A549 (cell line): ENCODE results near the gene APMAP.

Experiments used
- CHD2 ChIP-seq: fragments of 150-350 bp; IDR thresholded peaks from 2 replicates; pipeline ENCODE4 v1.6.1; 2014; ENCODE audit warnings: low read length; ENCODE audit not compliant: partially characterized antibody
- EP300 ChIP-seq, 2 experiments: fragments of >200 bp; sonication (Bioruptor Twin); formaldehyde crosslinking; IDR thresholded peaks; 2 replicates in 1 of 2; 3 replicates in 1 of 2; pipeline ENCODE4 v1.6.1; 2016 to 2017
- ESRRA ChIP-seq: fragments of 150-350 bp; IDR thresholded peaks from 2 replicates; pipeline ENCODE4 v1.6.1; 2014; ENCODE audit warnings: mild to moderate bottlenecking, low read length, borderline replicate concordance
- MAFK ChIP-seq: fragments of 450-650 bp; IDR thresholded peaks from 2 replicates; pipeline ENCODE4 v1.6.1; 2014; ENCODE audit not compliant: partially characterized antibody
- POLR2A ChIP-seq: IDR thresholded peaks from 2 replicates; pipeline ENCODE4 v1.6.1; 2012; ENCODE audit warnings: mild to moderate bottlenecking, low read length
- RAD21 ChIP-seq, 2 experiments: fragments of >200 bp in 1 of 2; sonication (Bioruptor Twin) in 1 of 2; formaldehyde crosslinking in 1 of 2; IDR thresholded peaks in 1 of 2; conservative IDR thresholded peaks in 1 of 2; 2 replicates in 1 of 2; 3 replicates in 1 of 2; pipeline ENCODE4 v1.6.1; 2012 to 2018; ENCODE audit warnings: inconsistent platforms in 1 of 2
- TF ChIP-seq, protein P1 (sequence below): fragments of >200 bp; sonication (Bioruptor Twin); formaldehyde crosslinking; IDR thresholded peaks from 3 replicates; pipeline ENCODE4 v1.5.1; 2016
- TF ChIP-seq, protein P2 (sequence below): fragments of 250-450 bp; sonication (Bioruptor Pico); IDR thresholded peaks from 2 replicates; pipeline ENCODE4 v1.5.0; 2021; ENCODE audit warnings: mild to moderate bottlenecking, moderate library complexity, borderline replicate concordance
- TF ChIP-seq, protein P3 (sequence below): IDR thresholded peaks from 2 replicates; pipeline ENCODE4 v1.6.1; 2012

DNA sequence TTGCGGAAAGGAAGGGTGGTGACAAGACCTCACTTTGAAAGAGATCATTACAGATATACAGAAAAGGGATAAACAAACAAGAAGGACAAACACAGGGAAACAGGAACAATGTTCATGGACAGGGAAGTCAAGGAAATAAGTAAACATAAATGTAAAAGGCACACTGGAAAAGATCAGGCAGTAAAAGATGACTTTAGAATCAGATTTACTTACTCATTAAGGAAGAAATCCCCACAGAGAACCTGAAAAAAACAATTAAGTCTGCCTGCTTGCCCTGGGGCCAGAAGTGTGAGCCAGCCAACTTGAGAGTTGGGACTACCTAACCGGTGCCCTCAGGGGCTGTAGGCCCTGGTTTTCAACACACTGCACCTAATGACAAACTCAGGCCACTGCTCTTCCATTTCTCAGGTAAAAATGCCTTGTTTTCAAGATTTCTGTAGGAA is 1.7 kb downstream of the APMAP start:
- TF ChIP-seq, protein P1, sequence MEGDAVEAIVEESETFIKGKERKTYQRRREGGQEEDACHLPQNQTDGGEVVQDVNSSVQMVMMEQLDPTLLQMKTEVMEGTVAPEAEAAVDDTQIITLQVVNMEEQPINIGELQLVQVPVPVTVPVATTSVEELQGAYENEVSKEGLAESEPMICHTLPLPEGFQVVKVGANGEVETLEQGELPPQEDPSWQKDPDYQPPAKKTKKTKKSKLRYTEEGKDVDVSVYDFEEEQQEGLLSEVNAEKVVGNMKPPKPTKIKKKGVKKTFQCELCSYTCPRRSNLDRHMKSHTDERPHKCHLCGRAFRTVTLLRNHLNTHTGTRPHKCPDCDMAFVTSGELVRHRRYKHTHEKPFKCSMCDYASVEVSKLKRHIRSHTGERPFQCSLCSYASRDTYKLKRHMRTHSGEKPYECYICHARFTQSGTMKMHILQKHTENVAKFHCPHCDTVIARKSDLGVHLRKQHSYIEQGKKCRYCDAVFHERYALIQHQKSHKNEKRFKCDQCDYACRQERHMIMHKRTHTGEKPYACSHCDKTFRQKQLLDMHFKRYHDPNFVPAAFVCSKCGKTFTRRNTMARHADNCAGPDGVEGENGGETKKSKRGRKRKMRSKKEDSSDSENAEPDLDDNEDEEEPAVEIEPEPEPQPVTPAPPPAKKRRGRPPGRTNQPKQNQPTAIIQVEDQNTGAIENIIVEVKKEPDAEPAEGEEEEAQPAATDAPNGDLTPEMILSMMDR: no peak
- TF ChIP-seq CHD2 (no peak), EP300 (IDR thresholded peaks at IDR 0.05) (no peak), RAD21 (conservative IDR thresholded peaks at IDR 0.05 in 1 of 2, IDR thresholded peaks at IDR 0.05 in 1 of 2) (no peak), ESRRA (no peak), POLR2A (no peak), MAFK (no peak)
- TF ChIP-seq, protein P2, sequence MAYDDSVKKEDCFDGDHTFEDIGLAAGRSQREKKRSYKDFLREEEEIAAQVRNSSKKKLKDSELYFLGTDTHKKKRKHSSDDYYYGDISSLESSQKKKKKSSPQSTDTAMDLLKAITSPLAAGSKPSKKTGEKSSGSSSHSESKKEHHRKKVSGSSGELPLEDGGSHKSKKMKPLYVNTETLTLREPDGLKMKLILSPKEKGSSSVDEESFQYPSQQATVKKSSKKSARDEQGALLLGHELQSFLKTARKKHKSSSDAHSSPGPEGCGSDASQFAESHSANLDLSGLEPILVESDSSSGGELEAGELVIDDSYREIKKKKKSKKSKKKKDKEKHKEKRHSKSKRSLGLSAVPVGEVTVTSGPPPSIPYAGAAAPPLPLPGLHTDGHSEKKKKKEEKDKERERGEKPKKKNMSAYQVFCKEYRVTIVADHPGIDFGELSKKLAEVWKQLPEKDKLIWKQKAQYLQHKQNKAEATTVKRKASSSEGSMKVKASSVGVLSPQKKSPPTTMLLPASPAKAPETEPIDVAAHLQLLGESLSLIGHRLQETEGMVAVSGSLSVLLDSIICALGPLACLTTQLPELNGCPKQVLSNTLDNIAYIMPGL: no peak
- TF ChIP-seq, protein P3, sequence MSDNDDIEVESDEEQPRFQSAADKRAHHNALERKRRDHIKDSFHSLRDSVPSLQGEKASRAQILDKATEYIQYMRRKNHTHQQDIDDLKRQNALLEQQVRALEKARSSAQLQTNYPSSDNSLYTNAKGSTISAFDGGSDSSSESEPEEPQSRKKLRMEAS: no peak
